Gastroesophageal sphincter (tissue), 4 donors: Measurements from ENCODE around the gene DHX57. TPM values are rescaled to one million over a fixed set of nuclear protein-coding genes. Genes with fewer than 3 reads are reported as not detected.
"Not testable (repeated sequence)": the region's sequence is repeated elsewhere in the genome, so short reads cannot be mapped to it uniquely, and the experiment has no call there.

ENCODE experiments used
- ATAC-seq: fragments of 150-250 bp; one replicate; pipeline ENCODE4 v1.9.1; 2016; ENCODE audit warnings: mild to moderate bottlenecking, moderate library complexity
- H3K27ac ChIP-seq, 4 donors: fragments of 200-600 bp; sonication (generic) in 3 of 4; 1 replicate in 3 of 4; 2 replicates in 1 of 4; pipeline ENCODE4 v1.5.1; 2016 to 2019
- H3K27me3 ChIP-seq: fragments of 200-600 bp; sonication (generic); one replicate; pipeline ENCODE4 v1.5.1; 2019
- H3K36me3 ChIP-seq, 2 donors: fragments of 200-600 bp; sonication (generic); one replicate each; pipeline ENCODE4 v1.5.1; 2019; ENCODE audit warnings: control low read depth in 1 of 2
- H3K4me1 ChIP-seq, 3 donors: fragments of 200-600 bp; sonication (generic); 1 replicate in 2 of 3; 2 replicates in 1 of 3; pipeline ENCODE4 v1.5.1; 2016 to 2019; ENCODE audit warnings: control low read depth in 2 of 3
- H3K4me3 ChIP-seq, 2 donors: fragments of 200-600 bp; sonication (generic); one replicate each; pipeline ENCODE4 v1.5.1; 2019; ENCODE audit warnings: mild to moderate bottlenecking in 1 of 2, moderate library complexity in 1 of 2
- H3K9me3 ChIP-seq, 3 donors: fragments of 200-600 bp; sonication (generic); one replicate each; pipeline ENCODE4 v1.5.1; 2017 to 2019; ENCODE audit warnings: control low read depth in 2 of 3
- EP300 ChIP-seq: sonication (generic); formaldehyde crosslinking; IDR thresholded peaks from one replicate; pipeline ENCODE4 v1.6.1; 2017; ENCODE audit warnings: antibody characterized with exemption, mild to moderate bottlenecking
- POLR2A ChIP-seq, 2 donors: fragments of 450-650 bp; IDR thresholded peaks; one replicate each; pipeline ENCODE4 v1.6.1; 2017; ENCODE audit warnings: antibody characterized with exemption in 2 of 2, mild to moderate bottlenecking in 2 of 2, moderate library complexity in 1 of 2
- POLR2AphosphoS5 ChIP-seq: sonication (generic); formaldehyde crosslinking; IDR thresholded peaks from one replicate; pipeline ENCODE4 v1.6.1; 2017; ENCODE audit warnings: antibody characterized with exemption
- WGBS, 2 donors: methylation state at CpG; one replicate each; pipeline ENCODE4 v1.1.5; 2018; ENCODE audit warnings: low coverage in 1 of 2; 5-methylcytosine and 5-hydroxymethylcytosine counted together
- total RNA-seq, 4 donors: library from RNA; depleted of rRNA; stranded (reverse); fragments of >200 nt; gene quantifications; one replicate each; pipeline ENCODE4 v1.1.0, GENCODE V29; 2016
- TF ChIP-seq, protein P1 (sequence below), 4 experiments: fragments of 200-600 bp in 2 of 4; fragments of 450-650 bp in 2 of 4; sonication (generic) in 1 of 4; IDR thresholded peaks; one replicate each; pipeline ENCODE4 v1.5.1; 2017 to 2019; ENCODE audit warnings: antibody characterized with exemption in 4 of 4, mild to moderate bottlenecking in 2 of 4, moderate library complexity in 2 of 4

The DHX57 gene
- total RNA-seq, 4 donors from 2014 or later: 10.9 to 24.1 (median 20.1) TPM

DNA sequence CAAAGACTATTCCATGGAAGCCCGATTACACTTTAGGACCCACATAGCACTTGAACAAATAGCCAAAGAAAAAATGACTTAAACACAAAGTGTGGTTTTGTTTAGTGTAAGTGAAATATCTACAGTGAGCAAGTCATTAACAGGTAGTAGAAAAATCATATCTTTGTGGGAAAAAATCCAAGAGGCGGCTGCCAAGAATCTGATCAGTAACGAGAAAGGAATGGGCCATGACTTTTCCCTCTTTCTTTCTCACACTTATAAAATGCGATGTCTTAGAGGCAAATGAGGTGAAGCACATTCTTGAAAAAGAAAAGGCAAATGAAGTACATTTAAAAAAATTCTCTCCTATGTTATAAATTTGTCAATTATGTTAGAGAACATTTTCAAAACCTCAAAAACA, 110.6 kb downstream of the DHX57 start:
- H3K27ac ChIP-seq: no peak overlapping the region
- no peak overlapping the region for H3K4me3 ChIP-seq
- ATAC-seq: no peak
- H3K36me3 ChIP-seq: no peaks in the 10 kb centered on the region
- no peaks in the 10 kb centered on the region for H3K4me1 ChIP-seq
- H3K9me3 ChIP-seq: no peaks in the 10 kb centered on the region
- WGBS, 2 donors: 42 to 53% methylated on average over 3 to 4 of the region's 4 CpGs
- no peak for TF ChIP-seq POLR2A (IDR thresholded peaks at IDR 0.05)
- TF ChIP-seq, protein P1, sequence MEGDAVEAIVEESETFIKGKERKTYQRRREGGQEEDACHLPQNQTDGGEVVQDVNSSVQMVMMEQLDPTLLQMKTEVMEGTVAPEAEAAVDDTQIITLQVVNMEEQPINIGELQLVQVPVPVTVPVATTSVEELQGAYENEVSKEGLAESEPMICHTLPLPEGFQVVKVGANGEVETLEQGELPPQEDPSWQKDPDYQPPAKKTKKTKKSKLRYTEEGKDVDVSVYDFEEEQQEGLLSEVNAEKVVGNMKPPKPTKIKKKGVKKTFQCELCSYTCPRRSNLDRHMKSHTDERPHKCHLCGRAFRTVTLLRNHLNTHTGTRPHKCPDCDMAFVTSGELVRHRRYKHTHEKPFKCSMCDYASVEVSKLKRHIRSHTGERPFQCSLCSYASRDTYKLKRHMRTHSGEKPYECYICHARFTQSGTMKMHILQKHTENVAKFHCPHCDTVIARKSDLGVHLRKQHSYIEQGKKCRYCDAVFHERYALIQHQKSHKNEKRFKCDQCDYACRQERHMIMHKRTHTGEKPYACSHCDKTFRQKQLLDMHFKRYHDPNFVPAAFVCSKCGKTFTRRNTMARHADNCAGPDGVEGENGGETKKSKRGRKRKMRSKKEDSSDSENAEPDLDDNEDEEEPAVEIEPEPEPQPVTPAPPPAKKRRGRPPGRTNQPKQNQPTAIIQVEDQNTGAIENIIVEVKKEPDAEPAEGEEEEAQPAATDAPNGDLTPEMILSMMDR (IDR thresholded peaks at IDR 0.05): no peak
- no peak for TF ChIP-seq EP300
- TF ChIP-seq POLR2AphosphoS5: no peak
- no peaks in the 10 kb centered on the region for H3K27me3 ChIP-seq

DNA sequence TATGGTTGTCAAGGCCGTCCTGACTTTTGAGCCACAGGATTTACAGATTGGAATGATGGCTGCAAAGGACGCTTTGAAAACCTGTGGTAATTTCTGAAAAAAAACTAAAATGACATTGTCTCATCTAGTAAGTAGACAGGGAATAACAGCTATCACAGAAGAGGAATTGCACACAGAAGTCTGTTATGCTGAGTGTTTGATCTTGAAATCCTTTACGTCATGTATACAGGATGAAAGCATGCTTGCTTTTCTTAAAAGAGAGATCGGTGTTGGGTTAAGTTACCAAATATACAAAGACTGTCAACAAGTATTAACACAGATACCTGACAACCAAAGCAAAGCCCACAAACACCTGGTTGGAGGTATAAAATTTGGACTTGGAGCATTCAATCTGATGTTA, 112.0 kb downstream of the DHX57 start:
- Histone ChIP-seq H3K27ac (no peak overlapping the region), H3K4me3 (no peak overlapping the region)
- TF ChIP-seq POLR2AphosphoS5: no peak

DNA sequence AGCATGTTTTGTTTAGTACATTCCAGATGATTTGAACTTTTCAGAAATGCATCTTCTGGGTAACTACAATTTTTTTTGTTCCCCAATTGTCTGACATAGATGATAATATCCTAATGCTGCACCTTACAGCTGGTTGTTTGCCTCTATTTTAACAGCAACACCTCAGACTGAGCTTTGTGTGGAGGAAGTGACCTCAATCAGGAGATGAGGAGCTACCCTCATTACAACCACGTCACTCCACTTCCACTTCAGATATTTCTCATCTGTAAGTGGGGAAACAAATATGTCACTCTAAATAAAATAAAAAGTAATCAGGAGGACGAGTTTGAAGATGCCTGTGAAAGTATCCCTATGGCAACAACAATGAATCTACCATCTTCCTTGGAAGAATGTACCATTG, 112.5 kb downstream of the DHX57 start:
- no peaks in the 10 kb centered on the region for H3K27me3 ChIP-seq
- 56 to 70% methylated on average over 1 to 2 of the region's 2 CpGs for WGBS, 2 donors
- no peaks in the 10 kb centered on the region for H3K36me3 ChIP-seq
- H3K9me3 ChIP-seq: no peaks in the 10 kb centered on the region
- ATAC-seq: no peak
- no peak overlapping the region for H3K27ac ChIP-seq
- no peak for TF ChIP-seq POLR2A (IDR thresholded peaks at IDR 0.05)
- TF ChIP-seq EP300: no peak
- TF ChIP-seq POLR2AphosphoS5: no peak
- TF ChIP-seq, protein P1 (IDR thresholded peaks at IDR 0.05): no peak
- H3K4me3 ChIP-seq: no peak overlapping the region
- H3K4me1 ChIP-seq: no peaks in the 10 kb centered on the region

More for the DNA sequence above, 112.0 kb downstream of the DHX57 start:
- no peaks in the 10 kb centered on the region for H3K9me3 ChIP-seq
- no peaks in the 10 kb centered on the region for H3K27me3 ChIP-seq
- WGBS, 2 donors: 81 to 94% methylated on average over 4 of the region's 4 CpGs
- no peaks in the 10 kb centered on the region for H3K4me1 ChIP-seq
- no peaks in the 10 kb centered on the region for H3K36me3 ChIP-seq
- no peak for ATAC-seq

DNA sequence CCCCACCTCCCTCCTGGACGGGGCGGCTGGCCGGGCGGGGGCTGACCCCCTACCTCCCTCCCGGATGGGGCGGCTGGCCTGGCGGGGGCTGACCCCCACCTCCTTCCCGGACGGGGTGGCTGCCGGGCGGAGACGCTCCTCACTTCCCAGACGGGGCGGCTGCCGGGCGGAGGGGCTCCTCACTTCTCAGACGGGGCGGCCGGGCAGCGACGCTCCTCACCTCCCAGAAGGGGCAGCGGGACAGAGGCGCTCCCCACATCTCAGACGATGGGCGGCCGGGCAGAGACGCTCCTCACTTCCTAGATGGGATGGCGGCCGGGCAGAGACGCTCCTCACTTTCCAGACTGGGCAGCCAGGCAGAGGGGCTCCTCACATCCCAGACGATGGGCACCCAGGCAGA, 119.8 kb downstream of the DHX57 start:
- H3K27me3 ChIP-seq, H3K9me3 ChIP-seq, ATAC-seq, H3K36me3 ChIP-seq, H3K4me1 ChIP-seq, H3K27ac ChIP-seq, H3K4me3 ChIP-seq: not testable (repeated sequence)
- no CpG with 5 or more reads among the region's 31 CpGs for WGBS, 2 donors

DNA sequence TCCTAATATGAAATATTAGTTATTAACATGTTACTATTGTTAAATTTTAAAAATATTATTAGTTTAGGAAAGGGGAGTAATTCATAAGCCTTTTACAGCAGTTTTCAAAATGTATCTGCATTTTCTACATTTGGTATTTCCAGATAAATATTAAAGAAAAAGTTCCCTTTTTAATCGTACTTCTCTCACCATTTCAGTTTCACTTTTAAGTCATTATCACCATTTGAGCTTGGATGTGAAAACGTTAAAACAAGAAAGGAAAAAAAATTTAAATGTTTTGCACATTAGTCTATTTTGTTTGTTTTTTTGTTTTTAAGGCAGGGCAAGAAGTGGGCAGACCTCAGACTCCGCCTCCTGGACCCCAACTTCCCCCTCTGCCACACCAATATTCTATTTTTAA, 121.2 kb downstream of the DHX57 start:
- Histone ChIP-seq H3K27me3 (no peaks in the 10 kb centered on the region), H3K4me1 (peaks cover 0 to 12% (median 4%) of the 10 kb centered on the region in 3 donors), H3K4me3 (peak overlapping the region in 1 of 2 donors; percentile 10), H3K9me3 (no peaks in the 10 kb centered on the region), H3K27ac (no peak overlapping the region), H3K36me3 (peaks cover 0 to 2% of the 10 kb centered on the region in 2 donors)
- TF ChIP-seq EP300 (no peak), POLR2A (IDR thresholded peaks at IDR 0.05) (no peak), POLR2AphosphoS5 (no peak)
- TF ChIP-seq, protein P1 (IDR thresholded peaks at IDR 0.05): no peak
- WGBS, 2 donors: 44 to 54% methylated on average over 3 of the region's 3 CpGs
- no peak for ATAC-seq

DNA sequence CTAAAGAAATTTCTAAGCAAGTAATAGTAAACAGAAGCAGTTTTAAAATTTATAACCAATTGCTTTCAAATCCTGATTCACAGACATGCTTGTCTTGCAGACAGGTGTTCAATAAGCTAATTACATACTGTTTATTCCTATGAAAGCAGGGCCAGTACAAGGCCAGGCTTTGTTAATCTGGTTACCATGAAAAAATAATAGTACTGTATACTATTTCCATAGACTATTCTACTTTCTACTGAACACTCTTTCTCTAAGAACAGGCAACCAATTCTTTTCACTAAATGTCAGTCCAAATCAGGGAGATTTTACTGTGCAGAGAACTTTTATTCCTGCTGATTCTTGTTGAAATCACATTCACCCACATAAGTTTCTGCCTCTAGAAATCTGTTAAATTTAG, 121.7 kb downstream of the DHX57 start:
- Histone ChIP-seq H3K4me1 (peaks cover 0 to 17% (median 4%) of the 10 kb centered on the region in 3 donors), H3K27me3 (no peaks in the 10 kb centered on the region), H3K4me3 (peak overlapping the region in 1 of 2 donors; percentile 10), H3K27ac (no peak overlapping the region), H3K36me3 (peaks cover 0 to 7% of the 10 kb centered on the region in 2 donors), H3K9me3 (no peaks in the 10 kb centered on the region)
- TF ChIP-seq POLR2AphosphoS5 (no peak), EP300 (no peak), POLR2A (IDR thresholded peaks at IDR 0.05) (no peak)
- TF ChIP-seq, protein P1 (IDR thresholded peaks at IDR 0.05): no peak
- ATAC-seq: no peak
